Nephron (organoid): Measurements from ENCODE around the gene WIPF2.
A peak's percentile ranks its signal among the peaks of the same experiment; 100 is the strongest.

Experiments
- H3K27ac Mint-ChIP-seq, 3 experiments: 2 replicates each; pipeline ENCODE4 v1.8.0; 2020; ENCODE audit warnings: mixed read lengths in 3 of 3, mild to moderate bottlenecking in 2 of 3, moderate library complexity in 1 of 3
- H3K27me3 Mint-ChIP-seq: 2 replicates; pipeline ENCODE4 v1.8.0; 2021; ENCODE audit warnings: low read depth, mild to moderate bottlenecking, moderate library complexity, mixed read lengths
- H3K36me3 Mint-ChIP-seq: 2 replicates; pipeline ENCODE4 v1.8.0; 2020; ENCODE audit warnings: low read depth, mixed read lengths
- H3K4me1 Mint-ChIP-seq: 2 replicates; pipeline ENCODE4 v1.8.0; 2020; ENCODE audit warnings: mixed read lengths
- H3K4me3 Mint-ChIP-seq, 3 experiments: 2 replicates each; pipeline ENCODE4 v1.8.0; 2020; ENCODE audit warnings: mild to moderate bottlenecking in 3 of 3, mixed read lengths in 3 of 3, moderate library complexity in 2 of 3
- H3K9me3 Mint-ChIP-seq: 2 replicates; pipeline ENCODE4 v1.8.0; 2020; ENCODE audit warnings: mixed read lengths
- TF ChIP-seq, protein P1 (sequence below), 3 experiments: fragments of 200-600 bp; sonication (generic); IDR thresholded peaks; one replicate each; pipeline ENCODE4 v1.5.0; 2021; ENCODE audit warnings: antibody characterized with exemption in 3 of 3; ENCODE audit not compliant: unreplicated experiment in 3 of 3

Gene WIPF2

GRCh38 chr17:40315206-40315605 lies 96.1 kb downstream of the WIPF2 start:
- Mint-ChIP-seq H3K27me3 (no peaks in the 10 kb centered on the region), H3K9me3 (no peaks in the 10 kb centered on the region), H3K4me1 (peaks cover 29% of the 10 kb centered on the region), H3K27ac (peak overlapping the region in 2 of 3 experiments; percentile 76 to 96), H3K4me3 (peak overlapping the region in 1 of 3 experiments; percentile 82), H3K36me3 (no peaks in the 10 kb centered on the region)
- TF ChIP-seq, protein P1, sequence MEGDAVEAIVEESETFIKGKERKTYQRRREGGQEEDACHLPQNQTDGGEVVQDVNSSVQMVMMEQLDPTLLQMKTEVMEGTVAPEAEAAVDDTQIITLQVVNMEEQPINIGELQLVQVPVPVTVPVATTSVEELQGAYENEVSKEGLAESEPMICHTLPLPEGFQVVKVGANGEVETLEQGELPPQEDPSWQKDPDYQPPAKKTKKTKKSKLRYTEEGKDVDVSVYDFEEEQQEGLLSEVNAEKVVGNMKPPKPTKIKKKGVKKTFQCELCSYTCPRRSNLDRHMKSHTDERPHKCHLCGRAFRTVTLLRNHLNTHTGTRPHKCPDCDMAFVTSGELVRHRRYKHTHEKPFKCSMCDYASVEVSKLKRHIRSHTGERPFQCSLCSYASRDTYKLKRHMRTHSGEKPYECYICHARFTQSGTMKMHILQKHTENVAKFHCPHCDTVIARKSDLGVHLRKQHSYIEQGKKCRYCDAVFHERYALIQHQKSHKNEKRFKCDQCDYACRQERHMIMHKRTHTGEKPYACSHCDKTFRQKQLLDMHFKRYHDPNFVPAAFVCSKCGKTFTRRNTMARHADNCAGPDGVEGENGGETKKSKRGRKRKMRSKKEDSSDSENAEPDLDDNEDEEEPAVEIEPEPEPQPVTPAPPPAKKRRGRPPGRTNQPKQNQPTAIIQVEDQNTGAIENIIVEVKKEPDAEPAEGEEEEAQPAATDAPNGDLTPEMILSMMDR (IDR thresholded peaks at IDR 0.05; ENCODE audit: unreplicated experiment in 3 of 3), result no peak

DNA sequence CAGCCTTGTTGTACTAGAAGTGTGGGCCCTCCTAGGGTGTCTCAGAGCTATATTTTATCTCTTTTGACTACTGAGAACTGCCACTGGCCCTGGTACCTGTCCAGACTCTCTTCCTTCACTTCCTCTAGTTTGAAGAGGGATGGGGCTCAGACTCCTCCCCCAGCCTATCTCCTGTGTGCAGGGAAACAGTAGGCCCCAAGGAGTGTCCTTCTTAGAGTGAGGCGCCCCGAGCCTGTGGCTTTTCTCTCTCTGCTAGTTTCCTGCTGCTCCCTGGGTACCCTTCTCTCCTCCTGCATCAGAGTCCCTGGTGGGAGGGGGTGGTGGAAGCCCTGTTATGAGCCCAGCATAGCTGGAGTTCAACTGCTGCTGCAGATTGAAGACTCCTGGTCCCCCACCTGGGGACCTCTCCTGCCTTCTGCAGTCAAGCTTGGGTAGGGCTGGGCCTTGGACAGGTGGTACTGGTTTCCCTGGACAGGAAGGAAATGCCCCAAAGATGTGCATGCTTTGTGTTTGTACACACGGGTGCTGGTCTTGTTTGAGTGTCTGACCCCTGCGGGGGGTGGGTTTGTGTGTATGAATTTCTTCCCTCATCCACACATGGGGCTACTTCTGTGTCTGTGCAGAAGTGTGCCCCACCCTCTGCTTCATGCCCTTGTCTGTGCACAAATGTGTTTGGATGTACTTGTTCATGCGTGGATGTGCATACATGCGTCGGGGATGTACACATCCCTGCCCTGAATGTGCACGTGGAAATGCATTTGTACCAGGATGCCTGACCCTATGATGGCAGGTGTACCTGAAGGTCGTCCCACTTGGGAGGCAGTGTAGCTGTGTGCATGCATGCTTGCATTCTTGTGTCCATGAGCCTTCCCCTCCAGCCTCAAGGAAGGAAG lies 96.8 kb downstream of the WIPF2 start:
- Mint-ChIP-seq H3K4me1 (peaks cover 36% of the 10 kb centered on the region), H3K4me3 (peak overlapping the region; percentile 71 to 82 (median 81)), H3K27me3 (no peaks in the 10 kb centered on the region), H3K27ac (peak overlapping the region in 2 of 3 experiments; percentile 84 to 96), H3K36me3 (no peaks in the 10 kb centered on the region), H3K9me3 (no peaks in the 10 kb centered on the region)
- TF ChIP-seq, protein P1 (IDR thresholded peaks at IDR 0.05; ENCODE audit: unreplicated experiment in 3 of 3), result no peak

GRCh38 chr17:40316571-40317344 lies 97.7 kb downstream of the WIPF2 start:
- Mint-ChIP-seq H3K27ac (peak overlapping the region in 2 of 3 experiments; percentile 84 to 98), H3K4me1 (peaks cover 44% of the 10 kb centered on the region), H3K36me3 (no peaks in the 10 kb centered on the region), H3K27me3 (no peaks in the 10 kb centered on the region), H3K9me3 (no peaks in the 10 kb centered on the region), H3K4me3 (peak overlapping the region; percentile 93 to 99 (median 96))
- TF ChIP-seq, protein P1 (IDR thresholded peaks at IDR 0.05; ENCODE audit: unreplicated experiment in 3 of 3), result no peak

DNA sequence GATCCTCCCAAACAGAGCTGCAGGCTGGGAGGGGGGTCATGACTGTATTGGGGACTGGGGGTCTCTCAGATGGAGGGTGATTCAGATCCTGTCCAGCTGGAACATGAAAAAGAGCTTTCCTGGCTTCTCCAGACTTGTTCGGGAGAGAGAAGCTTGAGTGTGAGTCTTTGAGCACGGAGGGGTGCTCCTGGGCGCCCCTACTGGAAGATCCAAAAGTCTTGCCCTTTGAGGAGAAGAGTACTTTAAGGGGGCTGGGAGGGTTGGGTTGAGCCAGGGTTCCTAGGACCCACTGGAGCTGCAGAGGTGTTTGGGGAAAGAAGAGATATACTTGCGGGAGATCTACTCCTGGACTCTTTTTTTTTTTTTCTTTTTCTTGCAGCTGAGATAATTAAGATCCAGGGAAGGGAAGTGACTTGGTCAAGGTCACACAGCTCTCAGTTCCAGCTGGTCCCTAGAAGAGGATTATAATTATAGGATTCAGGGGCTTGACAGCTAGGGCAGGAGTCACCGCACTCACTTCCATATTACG lies 98.3 kb downstream of the WIPF2 start:
- no peaks in the 10 kb centered on the region for H3K9me3 Mint-ChIP-seq
- peaks cover 51% of the 10 kb centered on the region for H3K4me1 Mint-ChIP-seq
- no peaks in the 10 kb centered on the region for H3K36me3 Mint-ChIP-seq
- H3K4me3 Mint-ChIP-seq, result peak overlapping the region; percentile 93 to 99 (median 96)
- H3K27me3 Mint-ChIP-seq, result no peaks in the 10 kb centered on the region
- peak overlapping the region in 2 of 3 experiments; percentile 84 to 98 for H3K27ac Mint-ChIP-seq
- TF ChIP-seq, protein P1 (IDR thresholded peaks at IDR 0.05; ENCODE audit: unreplicated experiment in 3 of 3), result peak; percentile 23 to 55 (median 53)

GRCh38 chr17:40317880-40318829 lies 99.1 kb downstream of the WIPF2 start:
- H3K27me3 Mint-ChIP-seq, result no peaks in the 10 kb centered on the region
- peak overlapping the region; percentile 93 to 98 (median 96) for H3K27ac Mint-ChIP-seq
- no peaks in the 10 kb centered on the region for H3K9me3 Mint-ChIP-seq
- H3K36me3 Mint-ChIP-seq, result no peaks in the 10 kb centered on the region
- TF ChIP-seq, protein P1 (IDR thresholded peaks at IDR 0.05; ENCODE audit: unreplicated experiment in 3 of 3), result no peak
- peaks cover 58% of the 10 kb centered on the region for H3K4me1 Mint-ChIP-seq
- peak overlapping the region; percentile 93 to 99 (median 96) for H3K4me3 Mint-ChIP-seq
